ENCODE results near the gene RBMS3. TPM values are rescaled to one million over a fixed set of nuclear protein-coding genes. Genes with fewer than 3 reads are reported as not detected.

The RBMS3 gene
- total RNA-seq, 1 experiment from 2014 or later = 74.2 TPM

DNA sequence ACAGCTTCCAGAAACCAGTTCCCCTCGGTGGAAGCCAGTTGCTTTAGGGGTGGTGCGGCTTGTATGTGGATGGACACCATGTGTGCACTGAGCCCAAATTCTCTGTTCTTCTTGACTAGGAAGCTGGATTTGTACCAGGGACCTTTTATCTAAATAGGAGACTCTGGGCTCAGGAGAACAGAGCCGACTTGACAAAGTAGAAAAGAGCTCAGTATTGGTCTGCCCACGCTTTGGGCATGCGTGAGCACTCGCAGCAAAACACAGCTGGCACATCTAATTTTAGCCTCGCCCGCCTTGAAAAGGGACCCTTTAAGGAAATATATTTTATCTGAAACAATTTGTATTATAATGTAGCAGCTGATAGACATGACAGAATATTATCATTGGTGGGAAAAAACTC, 1.1 kb upstream of the RBMS3 start:
- H3K27ac Mint-ChIP-seq (ENCODE audit: low read depth, unreplicated experiment) = no peak overlapping the region
- ChIA-PET CTCF (interaction anchor here (0.5 to 3.1 kb wide), 14 partner anchors 8 to 1051 kb away, joined by 3 to 17 read pairs (median 4); no protein-coding TSS in a partner anchor), POLR2A (interaction anchor here (0.6 to 4.0 kb wide), 15 partner anchors 11 to 937 kb away, joined by 3 to 75 read pairs (median 16); no protein-coding TSS in a partner anchor)
- DNase-seq (ENCODE audit: unreplicated experiment) = no peak
- peaks cover 20% of the 10 kb centered on the region for H3K4me1 Mint-ChIP-seq (ENCODE audit: insufficient read depth, unreplicated experiment)
- no peaks in the 10 kb centered on the region for H3K36me3 Mint-ChIP-seq (ENCODE audit: insufficient read depth, unreplicated experiment)
- intact Hi-C loops (cut with micrococcal nuclease) = loop anchor here (1.0 to 10.0 kb wide), 10 partner anchors 57 to 1475 kb away; no protein-coding TSS in a partner anchor
- BruUV-seq (replicated peaks) = no TSS peak
- H3K9me3 Mint-ChIP-seq (ENCODE audit: unreplicated experiment) = no peaks in the 10 kb centered on the region
- H3K4me3 Mint-ChIP-seq (ENCODE audit: unreplicated experiment) = peak overlapping the region; percentile 79
- H3K27me3 Mint-ChIP-seq (ENCODE audit: insufficient read depth, unreplicated experiment) = no peaks in the 10 kb centered on the region
- TF ChIP-seq, protein P1, sequence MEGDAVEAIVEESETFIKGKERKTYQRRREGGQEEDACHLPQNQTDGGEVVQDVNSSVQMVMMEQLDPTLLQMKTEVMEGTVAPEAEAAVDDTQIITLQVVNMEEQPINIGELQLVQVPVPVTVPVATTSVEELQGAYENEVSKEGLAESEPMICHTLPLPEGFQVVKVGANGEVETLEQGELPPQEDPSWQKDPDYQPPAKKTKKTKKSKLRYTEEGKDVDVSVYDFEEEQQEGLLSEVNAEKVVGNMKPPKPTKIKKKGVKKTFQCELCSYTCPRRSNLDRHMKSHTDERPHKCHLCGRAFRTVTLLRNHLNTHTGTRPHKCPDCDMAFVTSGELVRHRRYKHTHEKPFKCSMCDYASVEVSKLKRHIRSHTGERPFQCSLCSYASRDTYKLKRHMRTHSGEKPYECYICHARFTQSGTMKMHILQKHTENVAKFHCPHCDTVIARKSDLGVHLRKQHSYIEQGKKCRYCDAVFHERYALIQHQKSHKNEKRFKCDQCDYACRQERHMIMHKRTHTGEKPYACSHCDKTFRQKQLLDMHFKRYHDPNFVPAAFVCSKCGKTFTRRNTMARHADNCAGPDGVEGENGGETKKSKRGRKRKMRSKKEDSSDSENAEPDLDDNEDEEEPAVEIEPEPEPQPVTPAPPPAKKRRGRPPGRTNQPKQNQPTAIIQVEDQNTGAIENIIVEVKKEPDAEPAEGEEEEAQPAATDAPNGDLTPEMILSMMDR (IDR thresholded peaks at IDR 0.05; ENCODE audit: unreplicated experiment) = no peak

GRCh38 chr3:29281094-29281343, 148 bp downstream of the RBMS3 start:
- H3K4me3 Mint-ChIP-seq (ENCODE audit: unreplicated experiment) = peak overlapping the region; percentile 79
- POLR2A ChIA-PET = interaction anchor here (0.6 to 4.0 kb wide), 33 partner anchors 10 to 938 kb away, joined by 3 to 75 read pairs (median 5); no protein-coding TSS in a partner anchor

GRCh38 chr3:29281344-29282241, 722 bp downstream of the RBMS3 start:
- Mint-ChIP-seq H3K27ac (ENCODE audit: low read depth, unreplicated experiment) (peak overlapping the region; percentile 85), H3K4me3 (ENCODE audit: unreplicated experiment) (peak overlapping the region; percentile 79), H3K9me3 (ENCODE audit: unreplicated experiment) (no peaks in the 10 kb centered on the region), H3K27me3 (ENCODE audit: insufficient read depth, unreplicated experiment) (no peaks in the 10 kb centered on the region), H3K36me3 (ENCODE audit: insufficient read depth, unreplicated experiment) (no peaks in the 10 kb centered on the region), H3K4me1 (ENCODE audit: insufficient read depth, unreplicated experiment) (peaks cover 27% of the 10 kb centered on the region)
- intact Hi-C loops (cut with micrococcal nuclease) = loop anchor here (1.0 to 10.0 kb wide), 10 partner anchors 56 to 1473 kb away; no protein-coding TSS in a partner anchor
- CTCF ChIA-PET = interaction anchor here (0.6 to 3.1 kb wide), 27 partner anchors 9 to 760 kb away, joined by 3 to 17 read pairs (median 4); no protein-coding TSS in a partner anchor
- POLR2A ChIA-PET = interaction anchor here (0.6 to 4.0 kb wide), 38 partner anchors 9 to 933 kb away, joined by 3 to 75 read pairs (median 5); partner anchors contain the start of genes AZI2 and ZCWPW2
- TF ChIP-seq, protein P1 (IDR thresholded peaks at IDR 0.05; ENCODE audit: unreplicated experiment) = no peak
- peak; percentile 59 for DNase-seq (ENCODE audit: unreplicated experiment)
- BruUV-seq (replicated peaks) = TSS peak; percentile 56

More at GRCh38 chr3:29281094-29281343, 148 bp downstream of the RBMS3 start:
- H3K4me1 Mint-ChIP-seq (ENCODE audit: insufficient read depth, unreplicated experiment) = peaks cover 27% of the 10 kb centered on the region
- intact Hi-C loops (cut with micrococcal nuclease) = loop anchor here (1.0 to 10.0 kb wide), 10 partner anchors 56 to 1474 kb away; no protein-coding TSS in a partner anchor
- peak; percentile 41 for DNase-seq (ENCODE audit: unreplicated experiment)
- BruUV-seq (replicated peaks) = no TSS peak
- TF ChIP-seq, protein P1 (IDR thresholded peaks at IDR 0.05; ENCODE audit: unreplicated experiment) = no peak
- H3K27ac Mint-ChIP-seq (ENCODE audit: low read depth, unreplicated experiment) = peak overlapping the region; percentile 85
- H3K9me3 Mint-ChIP-seq (ENCODE audit: unreplicated experiment) = no peaks in the 10 kb centered on the region
- no peaks in the 10 kb centered on the region for H3K36me3 Mint-ChIP-seq (ENCODE audit: insufficient read depth, unreplicated experiment)
- no peaks in the 10 kb centered on the region for H3K27me3 Mint-ChIP-seq (ENCODE audit: insufficient read depth, unreplicated experiment)
- CTCF ChIA-PET = interaction anchor here (0.6 to 3.1 kb wide), 27 partner anchors 9 to 761 kb away, joined by 3 to 17 read pairs (median 4); no protein-coding TSS in a partner anchor

Data from MCF 10A (cell line).